Left lung (tissue), 10 donors: Measurements from ENCODE around the gene NTN4. TPM values are rescaled to one million over a fixed set of nuclear protein-coding genes. Genes with fewer than 3 reads are reported as not detected.

Experiments used
- ATAC-seq: fragments of 200-7000 bp; cut with Tn5 transposase; one replicate; pipeline ENCODE4 v1.9.1; 2020; ENCODE audit warnings: moderate library complexity
- DNase-seq, 4 donors: peaks; one replicate each; pipeline ENCODE4 v3.0.0-alpha.2; 2013 to 2020
- H3K27ac ChIP-seq, 2 donors: fragments of 200-600 bp; sonication (generic) in 1 of 2; one replicate each; pipeline versions ENCODE4 v1.5.0 to v1.8.0; 2020 to 2021
- H3K27me3 ChIP-seq, 2 donors: fragments of 200-600 bp; sonication (generic) in 1 of 2; one replicate each; pipeline versions ENCODE4 v1.5.0 to v1.8.0; 2020 to 2021
- H3K36me3 ChIP-seq, 2 donors: fragments of 200-600 bp; sonication (generic) in 1 of 2; one replicate each; pipeline versions ENCODE4 v1.5.0 to v1.8.0; 2020 to 2021
- H3K4me1 ChIP-seq, 2 donors: fragments of 200-600 bp; one replicate each; pipeline ENCODE4 v1.8.0; 2021
- H3K4me3 ChIP-seq, 2 donors: fragments of 200-600 bp; sonication (generic) in 1 of 2; one replicate each; pipeline versions ENCODE4 v1.5.0 to v1.8.0; 2020 to 2021; ENCODE audit warnings: mild to moderate bottlenecking in 1 of 2
- H3K9me3 ChIP-seq, 2 donors: fragments of 200-600 bp; sonication (generic) in 1 of 2; one replicate each; pipeline versions ENCODE4 v1.5.0 to v1.8.0; 2020 to 2021
- intact Hi-C, 2 donors: fragments of 100-400 bp; cut with DNase I; formaldehyde crosslinking; loops; one replicate each; pipeline versions ENCODE4 v1.11.2 to v1.14.2; 2022
- polyA plus RNA-seq, 6 donors: library from polyadenylated mRNA; unstranded; fragments of 120-200 nt; gene quantifications; one replicate each; pipeline ENCODE4 v1.2.1, GENCODE V29; 2013; ENCODE audit not compliant: insufficient read length in 6 of 6
- total RNA-seq, 2 donors: library from RNA; stranded (reverse); fragmentation: NEBNext Ultra II Directional; extraction: Animal tissue kit (Norgen Biotek cat#: 25700); gene quantifications; one replicate each; pipeline ENCODE4 v1.2.1, GENCODE V29; 2021
- TF ChIP-seq, protein P1 (sequence below), 2 donors: fragments of 200-600 bp; sonication (generic) in 1 of 2; IDR thresholded peaks; one replicate each; pipeline versions ENCODE4 v1.5.0 to v1.8.0; 2021; ENCODE audit warnings: antibody characterized with exemption in 2 of 2
- donor health status: DM: no; HTN: yes; CAD: no.
- donor health status: DM: no; HTN: no; CAD: no.

Gene NTN4
- total and polyA plus RNA-seq, 8 donors: 22.6 to 81.5 (median 34.1) TPM

DNA sequence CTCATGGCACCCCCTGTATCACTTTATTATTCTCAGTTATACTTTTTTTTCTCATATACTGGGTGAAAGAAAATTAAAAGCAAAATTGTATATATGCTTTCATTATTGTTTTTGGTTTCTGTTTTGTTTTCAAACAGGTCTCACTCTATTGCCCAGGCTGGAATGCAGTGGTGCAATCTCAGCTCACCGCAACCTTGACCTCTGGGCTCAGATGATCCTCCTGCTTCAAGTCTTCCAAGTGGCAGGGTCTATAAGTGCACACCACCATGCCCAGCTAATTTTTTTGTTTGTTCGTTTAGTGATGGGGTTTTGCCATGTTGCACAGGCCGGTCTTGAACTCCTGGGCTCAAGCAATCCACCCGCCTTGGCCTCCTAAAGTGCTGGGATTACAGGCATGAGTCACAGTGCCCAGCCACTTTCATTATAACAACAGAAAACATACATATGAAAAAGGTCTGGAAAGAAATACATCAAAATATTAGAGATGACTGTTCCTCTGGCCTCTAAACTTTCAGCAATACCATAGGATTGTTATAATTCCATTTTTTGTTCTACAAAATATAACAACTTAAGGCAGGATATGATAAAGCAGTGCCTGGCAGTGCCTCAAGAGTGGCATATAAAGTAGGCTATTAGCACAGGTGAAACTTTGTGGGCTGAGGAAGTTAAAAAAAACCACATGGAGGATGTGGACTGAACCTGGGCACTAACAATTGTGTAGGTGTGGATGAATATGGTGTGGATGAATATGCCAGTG, 5.8 kb upstream of the NTN4 start:
- intact Hi-C loops: no loop called here
- Histone ChIP-seq H3K27me3 (peaks cover 0 to 33% of the 10 kb centered on the region in 2 donors), H3K9me3 (no peaks in the 10 kb centered on the region), H3K36me3 (no peaks in the 10 kb centered on the region), H3K27ac (peak overlapping the region in 1 of 2 donors; percentile 8), H3K4me3 (no peak overlapping the region), H3K4me1 (no peaks in the 10 kb centered on the region)
- DNase-seq (no peak), ATAC-seq (peak; percentile 41)
- TF ChIP-seq, protein P1, sequence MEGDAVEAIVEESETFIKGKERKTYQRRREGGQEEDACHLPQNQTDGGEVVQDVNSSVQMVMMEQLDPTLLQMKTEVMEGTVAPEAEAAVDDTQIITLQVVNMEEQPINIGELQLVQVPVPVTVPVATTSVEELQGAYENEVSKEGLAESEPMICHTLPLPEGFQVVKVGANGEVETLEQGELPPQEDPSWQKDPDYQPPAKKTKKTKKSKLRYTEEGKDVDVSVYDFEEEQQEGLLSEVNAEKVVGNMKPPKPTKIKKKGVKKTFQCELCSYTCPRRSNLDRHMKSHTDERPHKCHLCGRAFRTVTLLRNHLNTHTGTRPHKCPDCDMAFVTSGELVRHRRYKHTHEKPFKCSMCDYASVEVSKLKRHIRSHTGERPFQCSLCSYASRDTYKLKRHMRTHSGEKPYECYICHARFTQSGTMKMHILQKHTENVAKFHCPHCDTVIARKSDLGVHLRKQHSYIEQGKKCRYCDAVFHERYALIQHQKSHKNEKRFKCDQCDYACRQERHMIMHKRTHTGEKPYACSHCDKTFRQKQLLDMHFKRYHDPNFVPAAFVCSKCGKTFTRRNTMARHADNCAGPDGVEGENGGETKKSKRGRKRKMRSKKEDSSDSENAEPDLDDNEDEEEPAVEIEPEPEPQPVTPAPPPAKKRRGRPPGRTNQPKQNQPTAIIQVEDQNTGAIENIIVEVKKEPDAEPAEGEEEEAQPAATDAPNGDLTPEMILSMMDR (IDR thresholded peaks at IDR 0.05): no peak

- TF ChIP-seq, protein P1 (IDR thresholded peaks at IDR 0.05): no peak
- intact Hi-C loops: no loop called here
- peak; percentile 57 for ATAC-seq
- Histone ChIP-seq H3K4me3 (peak overlapping the region; percentile 54 to 61), H3K4me1 (peaks cover 0 to 6% of the 10 kb centered on the region in 2 donors), H3K9me3 (no peaks in the 10 kb centered on the region), H3K27me3 (peaks cover 10 to 81% of the 10 kb centered on the region in 2 donors), H3K36me3 (no peaks in the 10 kb centered on the region), H3K27ac (peak overlapping the region; percentile 70 to 76)
- DNase-seq: peak in 2 of 4 donors; percentile 36 to 83
These were observed 619 bp upstream of the NTN4 start for GRCh38 chr12:95790917-95791849.

DNA sequence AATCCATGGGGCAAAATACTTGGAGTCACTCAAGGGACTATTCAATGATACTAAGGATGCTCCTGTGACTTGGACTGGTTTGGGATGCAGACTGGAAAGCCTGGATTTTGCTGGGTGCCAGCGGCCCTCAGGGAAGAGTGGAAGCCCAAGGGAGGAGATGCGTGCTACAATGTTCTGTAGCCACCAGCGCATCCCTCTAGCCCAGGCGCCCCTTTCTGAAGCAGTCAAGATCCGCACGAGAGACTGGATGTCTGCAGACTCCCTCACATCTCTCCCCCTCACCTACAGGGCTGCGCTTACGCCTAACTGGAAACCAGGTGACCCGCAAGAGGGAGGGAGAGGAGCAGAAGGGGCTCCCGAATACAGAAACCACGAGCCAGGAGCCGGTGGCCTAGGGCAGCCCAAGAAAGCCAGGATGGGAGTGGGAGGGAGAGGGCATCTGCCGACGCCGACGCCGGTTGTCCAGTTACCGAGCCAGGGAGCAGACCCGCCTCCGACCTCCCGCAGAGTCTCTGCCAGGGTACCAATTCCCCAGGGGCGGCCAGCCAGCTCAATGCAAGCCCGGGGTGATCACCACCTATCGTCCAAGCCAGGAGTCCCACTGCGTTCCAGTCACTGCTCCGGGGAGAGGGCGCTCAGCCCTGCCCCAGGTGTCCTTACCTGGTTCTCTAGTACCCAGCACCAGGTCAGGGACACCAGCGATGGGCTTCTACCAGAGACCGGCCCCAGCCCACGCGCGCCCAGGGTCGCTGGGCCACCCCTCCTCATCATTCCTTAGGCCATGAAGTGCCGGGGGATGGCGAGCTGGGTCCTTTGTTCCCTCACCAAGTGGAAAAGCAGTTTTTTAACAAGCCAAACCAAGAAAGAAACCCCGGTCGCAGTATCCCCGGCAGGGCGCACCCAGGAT, 1.2 kb downstream of the NTN4 start:
- TF ChIP-seq, protein P1 (IDR thresholded peaks at IDR 0.05): no peak
- Histone ChIP-seq H3K4me1 (peaks cover 0 to 9% of the 10 kb centered on the region in 2 donors), H3K27me3 (peaks cover 10 to 75% of the 10 kb centered on the region in 2 donors), H3K27ac (peak overlapping the region; percentile 70 to 76), H3K4me3 (peak overlapping the region; percentile 54 to 61), H3K36me3 (no peaks in the 10 kb centered on the region), H3K9me3 (no peaks in the 10 kb centered on the region)
- DNase-seq: peak in 3 of 4 donors; percentile 7 to 81 (median 8)
- intact Hi-C loops: no loop called here
- ATAC-seq: peak; percentile 51

DNA sequence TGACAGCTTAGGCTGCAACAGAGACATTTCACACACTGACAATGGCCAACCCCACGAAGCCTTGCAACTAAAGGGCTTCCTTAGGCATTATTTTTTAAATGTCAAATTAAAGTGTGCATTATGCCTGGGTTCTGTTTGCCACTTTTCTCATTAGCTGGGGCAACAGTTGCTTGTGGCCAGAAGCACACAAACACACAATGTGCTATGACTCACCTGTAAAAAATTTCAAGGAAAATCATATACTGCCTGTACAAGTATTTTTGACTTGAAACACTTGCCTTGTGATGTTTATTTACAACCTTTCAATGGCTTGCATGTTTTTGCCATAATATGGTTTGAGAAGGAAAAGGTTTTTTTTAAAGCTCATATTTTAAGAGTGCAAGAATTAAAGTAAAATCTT, 1.9 kb downstream of the NTN4 start:
- H3K27ac ChIP-seq: peak overlapping the region; percentile 70 to 76
- no peaks in the 10 kb centered on the region for H3K9me3 ChIP-seq
- H3K36me3 ChIP-seq: no peaks in the 10 kb centered on the region
- H3K27me3 ChIP-seq: peaks cover 10 to 71% of the 10 kb centered on the region in 2 donors
- intact Hi-C loops: no loop called here
- H3K4me3 ChIP-seq: peak overlapping the region; percentile 54 to 61
- ATAC-seq (peak; percentile 28), DNase-seq (no peak)
- TF ChIP-seq, protein P1 (IDR thresholded peaks at IDR 0.05): no peak
- peaks cover 0 to 9% of the 10 kb centered on the region in 2 donors for H3K4me1 ChIP-seq
